SKM-1 treated with dmso at 0.1 percent for 144 hours (cell line): ENCODE data around the gene TSPAN11.
"Not testable (repeated sequence)": the region's sequence is repeated elsewhere in the genome, so short reads cannot be mapped to it uniquely, and the experiment has no call there.

Source experiments
- DNase-seq: peaks from one replicate; lab custom pipeline; 2025; ENCODE audit not compliant: unreplicated experiment; lab: John Stamatoyannopoulos, UW

Gene TSPAN11

DNA sequence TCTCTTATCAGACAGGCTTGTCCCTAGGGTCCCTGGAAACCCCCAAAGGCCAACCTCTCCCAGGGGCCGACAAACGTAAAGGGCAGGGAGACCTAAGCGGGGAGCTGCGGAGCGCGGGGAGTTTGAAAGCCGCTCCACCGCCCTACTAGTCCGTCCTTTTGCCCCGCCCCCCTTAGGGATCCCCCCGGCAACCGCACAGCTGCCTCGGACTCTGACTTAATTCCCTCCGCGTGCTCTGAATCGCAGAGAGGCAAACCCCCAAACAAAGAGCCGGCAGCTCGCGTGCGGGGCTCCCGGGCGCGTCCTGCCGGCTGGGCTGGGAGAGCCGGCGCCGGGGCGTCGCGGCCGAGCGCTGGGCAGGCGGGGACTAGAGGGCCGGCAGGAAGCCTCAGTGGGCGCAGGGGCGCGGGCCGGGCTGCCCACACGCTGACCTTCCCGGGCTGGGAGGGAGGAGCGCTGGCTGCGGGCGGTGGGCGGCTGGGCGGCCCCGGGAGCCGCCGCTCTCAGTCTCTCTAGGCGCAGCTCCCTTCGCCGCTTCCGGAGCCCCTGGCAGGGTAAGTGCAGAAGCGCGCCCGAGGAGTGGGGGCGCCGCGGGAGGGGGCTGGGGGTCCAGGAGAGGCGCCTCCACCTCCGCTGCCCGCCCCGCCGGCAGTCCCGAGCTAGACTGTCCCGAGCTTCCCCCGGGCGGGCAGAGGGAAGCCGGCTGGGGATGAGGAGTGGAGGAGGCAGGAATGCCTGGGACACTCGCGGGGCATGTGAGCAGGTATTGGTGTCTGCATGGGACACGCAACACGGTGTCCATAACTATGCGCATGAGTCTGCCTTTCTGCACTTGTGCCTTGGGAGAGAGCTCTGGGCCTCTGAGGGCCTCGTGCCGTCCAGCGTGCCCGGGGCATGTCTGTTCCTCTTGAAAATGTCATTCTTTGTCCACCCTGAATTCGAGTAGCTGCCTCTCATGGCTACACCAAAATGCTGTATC lies at the start of gene TSPAN11:
TSS of gene TSPAN11 (plus strand) at position 506 of the 979 bp plus-strand sequence. CDS start 27,244 bp downstream, outside the sequence.
- DNase-seq = no peak

DNA sequence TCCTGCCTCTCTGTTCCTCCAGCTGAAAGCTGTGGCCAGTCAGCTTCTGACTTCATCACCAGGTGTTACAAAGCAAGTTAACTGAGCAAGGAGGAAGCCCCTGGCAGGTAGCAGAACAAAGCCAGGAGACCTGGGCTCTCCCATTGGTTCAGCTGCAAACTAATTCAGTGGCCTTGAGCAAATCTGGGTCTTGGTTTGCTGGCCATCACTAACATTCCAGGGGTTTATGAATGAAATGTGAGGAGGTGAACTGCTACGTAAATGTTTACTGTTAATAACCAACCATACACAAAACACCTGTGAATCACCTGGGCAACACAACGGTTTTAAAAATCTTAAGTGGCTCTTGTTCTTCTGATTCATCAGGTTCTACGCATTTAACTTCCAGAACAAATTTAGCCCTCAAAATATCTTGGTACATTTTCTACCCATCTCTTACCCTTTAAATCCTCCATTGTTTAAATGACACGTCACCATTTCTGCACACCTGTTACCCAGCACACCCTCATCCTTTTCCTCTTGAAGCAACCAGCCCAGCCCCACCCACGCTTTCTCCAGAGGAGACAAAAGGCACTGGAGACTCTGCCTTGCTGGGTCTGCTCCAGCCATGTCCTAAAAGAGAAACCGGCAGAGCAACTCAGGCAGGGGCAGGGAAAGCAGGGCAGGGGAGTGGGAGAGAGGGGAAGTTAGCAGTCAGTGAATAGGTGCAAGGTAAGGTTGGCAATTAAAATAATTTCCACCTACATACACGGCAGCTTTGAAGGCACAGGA lies 49.3 kb upstream of the TSPAN11 start:
- DNase-seq = no peak

- no peak for DNase-seq
Observed at GRCh38 chr12:30878024-30878423, 48.5 kb upstream of the TSPAN11 start.

GRCh38 chr12:30880061-30880460 lies 46.5 kb upstream of the TSPAN11 start:
- DNase-seq = no peak

DNA sequence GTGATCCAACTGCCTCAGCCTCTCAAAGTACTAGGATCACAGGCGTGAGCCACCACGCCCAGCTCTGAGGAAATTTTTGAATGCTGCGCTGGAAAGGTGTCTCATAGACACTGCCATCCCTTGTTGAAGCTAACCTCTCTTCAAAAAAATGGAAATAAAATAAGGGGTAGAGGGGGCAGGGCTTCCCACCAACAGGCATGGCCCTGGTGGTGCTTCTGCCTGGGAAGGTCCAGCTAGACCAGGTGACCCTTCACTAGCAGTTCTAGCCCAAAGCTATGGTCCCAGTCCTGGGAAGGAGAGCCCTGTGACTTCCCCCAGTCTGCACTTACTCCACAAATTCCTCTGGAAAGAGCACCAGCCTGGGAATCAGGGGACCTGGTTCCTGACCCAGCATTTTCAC lies 45.7 kb upstream of the TSPAN11 start:
- no peak for DNase-seq

GRCh38 chr12:30882706-30883105 lies 43.8 kb upstream of the TSPAN11 start:
- DNase-seq = no peak

DNA sequence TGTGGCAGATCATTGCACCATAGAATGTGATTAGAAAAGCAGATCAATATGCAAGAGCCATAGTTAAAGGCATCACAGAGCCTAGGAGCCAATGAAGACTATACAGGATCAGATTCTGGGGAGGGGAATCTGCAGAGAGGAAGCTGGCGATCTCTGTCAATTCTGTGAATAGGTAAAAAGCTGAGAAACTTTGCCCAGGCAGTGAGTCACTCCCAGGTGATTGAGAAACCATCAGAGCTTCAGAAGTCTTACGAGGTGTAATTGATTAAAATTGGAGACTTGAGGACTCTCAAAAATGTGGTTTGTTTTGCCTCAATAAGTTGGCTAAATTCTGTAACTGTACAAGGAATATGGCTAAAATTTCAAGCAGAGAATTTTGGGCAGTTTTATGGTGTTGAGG lies 41.7 kb upstream of the TSPAN11 start:
- no peak for DNase-seq

DNA sequence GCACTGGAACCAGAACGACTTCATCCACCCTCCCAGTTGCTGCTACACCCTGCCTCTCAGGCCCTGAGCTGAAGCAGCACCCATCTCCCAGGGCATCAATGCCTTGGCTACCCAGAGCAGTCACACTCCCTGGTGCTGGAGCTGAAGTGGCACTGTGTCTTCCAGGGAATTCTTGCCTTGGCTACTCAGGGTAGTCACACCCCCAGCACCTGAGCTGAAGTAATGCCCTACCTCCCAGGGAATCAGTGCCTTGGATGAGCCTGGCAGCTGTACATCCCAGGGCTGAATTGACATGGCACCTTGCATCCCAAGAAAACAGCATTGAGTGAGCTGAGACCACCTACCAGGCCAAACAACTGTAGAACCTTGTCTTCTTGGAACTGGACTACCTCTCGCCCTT lies 41.2 kb upstream of the TSPAN11 start:
- no peak for DNase-seq

- DNase-seq = no peak
Observed at GRCh38 chr12:30887226-30887625, 39.3 kb upstream of the TSPAN11 start.

DNA sequence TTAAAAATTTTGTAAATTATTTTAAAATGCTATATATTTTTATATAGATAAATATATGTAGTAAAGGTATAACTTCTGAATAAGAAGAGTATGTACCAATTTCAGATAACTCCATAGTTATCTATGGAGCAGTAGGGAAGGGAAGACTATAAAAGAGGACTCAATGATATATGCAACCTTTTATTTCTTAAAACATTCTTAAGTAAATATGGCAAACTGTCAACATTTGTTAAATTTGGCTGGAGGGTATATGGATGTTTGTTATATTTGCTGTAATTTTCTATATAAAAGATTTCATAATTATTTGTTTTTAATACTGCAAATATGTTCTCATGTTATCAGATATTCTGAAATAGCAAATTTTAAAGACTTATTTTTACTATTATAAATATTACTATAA lies 38.3 kb upstream of the TSPAN11 start:
- no peak for DNase-seq

GRCh38 chr12:30894531-30894930 lies 32.0 kb upstream of the TSPAN11 start:
- not testable (repeated sequence) for DNase-seq

- DNase-seq = no peak
Observed at GRCh38 chr12:30896461-30896860, 30.1 kb upstream of the TSPAN11 start.

GRCh38 chr12:30898846-30899245 lies 27.7 kb upstream of the TSPAN11 start:
- no peak for DNase-seq

GRCh38 chr12:30900351-30900750 lies 26.2 kb upstream of the TSPAN11 start:
- no peak for DNase-seq

GRCh38 chr12:30902001-30902400 lies 24.5 kb upstream of the TSPAN11 start:
- DNase-seq = no peak

GRCh38 chr12:30902596-30902995 lies 24.0 kb upstream of the TSPAN11 start:
- DNase-seq = no peak

GRCh38 chr12:30905463-30906009 lies 21.0 kb upstream of the TSPAN11 start:
- DNase-seq = no peak

- no peak for DNase-seq
Observed at GRCh38 chr12:30908076-30908721, 18.3 kb upstream of the TSPAN11 start.

DNA sequence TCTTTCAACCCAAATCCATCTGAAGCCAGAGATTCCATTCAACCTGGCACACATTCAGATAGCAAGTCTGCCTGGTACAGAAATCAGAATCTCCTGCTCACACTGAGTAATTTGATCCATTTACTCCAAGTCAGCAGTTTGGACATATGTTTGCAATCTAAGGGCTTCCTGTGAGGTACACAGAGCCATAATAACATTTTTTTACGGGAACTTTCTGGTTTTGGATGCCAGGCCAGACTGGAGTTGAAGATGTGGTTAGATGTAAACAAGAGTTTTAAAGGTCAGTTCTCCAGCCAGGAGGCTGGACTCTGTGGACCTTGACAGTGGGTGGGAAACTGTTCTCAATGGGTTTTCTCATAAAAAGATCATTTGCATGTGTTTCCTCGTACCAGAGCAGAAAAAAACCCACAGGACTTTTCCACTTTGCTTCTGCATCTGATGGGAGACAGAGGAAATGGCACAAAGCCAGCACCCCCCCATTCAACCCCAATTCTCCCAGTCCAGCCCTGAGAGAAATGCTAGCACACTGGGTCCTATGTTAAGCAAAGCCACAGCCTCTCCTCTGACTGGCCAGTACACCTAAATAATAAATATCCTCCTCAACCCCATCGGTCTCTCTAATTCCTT lies 17.7 kb upstream of the TSPAN11 start:
- no peak for DNase-seq

DNA sequence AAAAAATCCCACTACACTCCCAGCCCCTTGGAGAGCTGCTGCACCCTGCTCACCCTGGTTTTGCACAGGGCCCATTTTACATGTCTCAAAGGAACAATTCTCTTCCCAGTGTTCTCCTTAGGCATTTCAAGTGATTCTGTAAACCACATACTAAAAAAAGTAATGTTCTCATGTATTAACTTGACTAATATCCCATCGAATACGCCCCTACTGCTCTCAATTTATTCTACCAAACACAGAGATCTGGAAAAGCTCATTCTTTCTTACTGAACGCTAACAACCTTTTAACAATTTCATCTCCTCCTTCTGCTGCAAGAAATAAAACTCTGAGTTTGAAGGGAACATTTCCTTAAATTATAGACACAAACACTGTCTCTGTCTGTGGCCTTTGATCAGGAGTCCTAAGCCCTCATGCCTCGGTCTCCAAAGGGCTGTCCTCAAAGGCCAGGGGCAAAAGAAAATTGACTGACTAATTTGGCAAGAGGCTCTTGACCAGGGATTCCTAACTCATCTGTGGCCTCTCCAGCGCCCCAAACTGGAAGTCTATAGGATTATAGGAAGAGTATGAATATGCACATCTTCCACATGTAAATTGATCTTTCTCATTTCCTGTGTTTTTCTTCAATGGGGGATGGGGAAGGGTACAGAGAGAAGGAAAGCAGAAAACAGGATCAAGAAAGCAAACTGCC lies 17.1 kb upstream of the TSPAN11 start:
- no peak for DNase-seq
